ENCODE data around the gene MAP3K10. TPM values are rescaled to one million over a fixed set of nuclear protein-coding genes. Genes with fewer than 3 reads are reported as not detected.

Gene MAP3K10
- total and polyA plus RNA-seq, 8 donors, result 5.9 to 32.8 (median 8.0) TPM

DNA sequence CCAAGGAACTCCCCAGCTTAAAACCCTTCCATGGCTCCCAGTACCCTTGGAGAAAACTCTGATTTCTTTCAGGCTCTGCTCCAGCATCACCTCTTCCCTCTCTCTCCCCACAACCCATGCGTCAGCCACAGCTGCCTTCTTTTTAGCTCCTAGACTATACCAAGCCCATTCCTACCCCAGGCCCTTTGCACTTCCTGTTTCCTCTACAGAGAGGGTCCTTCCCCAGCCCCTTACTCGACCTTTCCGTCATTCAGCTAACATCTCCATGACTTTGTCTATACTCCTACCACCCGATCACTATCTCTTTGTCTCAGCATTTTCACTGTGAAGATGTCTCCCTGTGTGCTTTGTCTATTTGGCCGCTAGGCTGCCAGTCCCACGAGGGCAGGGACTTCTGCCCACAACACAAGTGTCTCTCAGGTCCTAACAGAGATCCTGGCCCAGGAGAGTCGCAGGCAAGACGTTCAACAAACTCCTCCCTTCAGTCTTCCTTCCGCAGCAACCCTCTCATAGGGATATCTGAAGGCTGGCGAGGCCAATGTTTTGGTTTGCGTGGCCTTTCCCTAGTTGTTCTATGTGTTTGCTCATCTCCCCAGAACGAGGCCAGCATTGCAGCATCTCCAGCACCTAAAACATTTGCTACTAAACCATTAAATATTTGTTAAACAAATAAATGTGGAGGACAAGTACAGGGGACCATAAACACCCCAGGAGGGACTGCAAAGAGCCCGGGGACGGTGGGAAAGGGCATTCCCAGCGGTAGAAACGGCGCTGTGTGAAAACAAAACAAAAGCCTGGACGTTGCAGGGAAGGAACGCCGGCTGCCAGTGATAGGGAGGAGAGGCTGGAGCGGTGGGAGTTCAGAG, 34.4 kb downstream of the MAP3K10 start:
- intact Hi-C loops (cut with DNase I), result no loop called here
- Histone ChIP-seq H3K4me1 (peaks cover 0 to 10% (median 7%) of the 10 kb centered on the region in 3 donors), H3K36me3 (no peaks in the 10 kb centered on the region), H3K27me3 (peaks cover 0 to 9% (median 2%) of the 10 kb centered on the region in 4 donors), H3K9me3 (no peaks in the 10 kb centered on the region), H3K4me3 (peak overlapping the region in 1 of 4 donors; percentile 29), H3K27ac (no peak overlapping the region)
- no peak for FAIRE-seq
- ATAC-seq, result no peak
- WGBS, 2 donors, result 24 to 32% methylated on average over 21 of the region's 21 CpGs
- TF ChIP-seq, protein P1, sequence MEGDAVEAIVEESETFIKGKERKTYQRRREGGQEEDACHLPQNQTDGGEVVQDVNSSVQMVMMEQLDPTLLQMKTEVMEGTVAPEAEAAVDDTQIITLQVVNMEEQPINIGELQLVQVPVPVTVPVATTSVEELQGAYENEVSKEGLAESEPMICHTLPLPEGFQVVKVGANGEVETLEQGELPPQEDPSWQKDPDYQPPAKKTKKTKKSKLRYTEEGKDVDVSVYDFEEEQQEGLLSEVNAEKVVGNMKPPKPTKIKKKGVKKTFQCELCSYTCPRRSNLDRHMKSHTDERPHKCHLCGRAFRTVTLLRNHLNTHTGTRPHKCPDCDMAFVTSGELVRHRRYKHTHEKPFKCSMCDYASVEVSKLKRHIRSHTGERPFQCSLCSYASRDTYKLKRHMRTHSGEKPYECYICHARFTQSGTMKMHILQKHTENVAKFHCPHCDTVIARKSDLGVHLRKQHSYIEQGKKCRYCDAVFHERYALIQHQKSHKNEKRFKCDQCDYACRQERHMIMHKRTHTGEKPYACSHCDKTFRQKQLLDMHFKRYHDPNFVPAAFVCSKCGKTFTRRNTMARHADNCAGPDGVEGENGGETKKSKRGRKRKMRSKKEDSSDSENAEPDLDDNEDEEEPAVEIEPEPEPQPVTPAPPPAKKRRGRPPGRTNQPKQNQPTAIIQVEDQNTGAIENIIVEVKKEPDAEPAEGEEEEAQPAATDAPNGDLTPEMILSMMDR (IDR thresholded peaks at IDR 0.05), result no peak
- DNase-seq, result no peak

DNA sequence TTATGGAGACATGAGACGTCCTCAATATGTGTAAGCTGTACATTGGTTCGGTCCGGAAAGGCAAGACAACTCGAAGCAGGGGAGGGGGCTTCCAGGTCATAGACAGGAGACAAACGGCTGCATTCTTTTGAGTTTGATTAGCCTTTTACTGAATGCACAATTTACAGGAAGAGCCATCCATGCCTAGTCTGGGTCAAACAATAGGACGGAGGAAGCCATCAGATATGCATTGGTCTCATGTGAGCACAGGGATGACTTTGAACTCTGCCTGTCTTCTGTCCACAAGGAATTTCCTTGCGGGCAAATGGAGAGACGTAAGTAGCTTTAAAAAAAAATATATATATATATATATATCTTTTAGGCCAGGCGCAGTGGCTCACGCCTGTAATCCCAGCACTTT, 37.1 kb downstream of the MAP3K10 start:
- no peak overlapping the region for H3K27ac ChIP-seq
- WGBS, 2 donors, result 53 to 58% methylated on average over 10 of the region's 10 CpGs
- TF ChIP-seq, protein P1 (IDR thresholded peaks at IDR 0.05), result no peak
- intact Hi-C loops (cut with DNase I), result no loop called here
- H3K27me3 ChIP-seq, result peaks cover 0 to 9% (median 2%) of the 10 kb centered on the region in 4 donors
- DNase-seq (no peak), FAIRE-seq (no peak), ATAC-seq (no peak)
- H3K36me3 ChIP-seq, result peaks cover 0 to 5% (median 0%) of the 10 kb centered on the region in 3 donors
- no peak overlapping the region for H3K4me3 ChIP-seq
- no peaks in the 10 kb centered on the region for H3K9me3 ChIP-seq
- peaks cover 0 to 10% (median 7%) of the 10 kb centered on the region in 3 donors for H3K4me1 ChIP-seq

DNA sequence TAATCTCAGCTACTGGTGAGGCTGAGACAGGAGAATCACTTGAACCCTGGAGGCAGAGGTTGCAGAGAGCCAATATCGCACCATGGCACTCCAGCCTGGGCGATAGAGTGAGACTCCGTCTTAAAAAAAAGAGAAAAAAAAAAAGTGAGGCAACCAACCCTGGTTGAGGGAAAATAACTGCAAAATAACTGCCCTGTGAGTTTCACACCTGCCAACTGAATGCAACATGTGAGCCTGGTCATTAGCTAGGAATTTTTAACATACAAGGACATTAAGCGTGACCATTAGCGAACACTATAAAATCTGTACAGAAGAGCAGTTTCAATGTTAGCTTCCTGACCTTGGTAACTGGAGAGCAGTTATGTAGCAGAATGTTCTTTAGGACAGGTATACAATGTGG, 37.6 kb downstream of the MAP3K10 start:
- no peak for ATAC-seq
- FAIRE-seq, result no peak

DNA sequence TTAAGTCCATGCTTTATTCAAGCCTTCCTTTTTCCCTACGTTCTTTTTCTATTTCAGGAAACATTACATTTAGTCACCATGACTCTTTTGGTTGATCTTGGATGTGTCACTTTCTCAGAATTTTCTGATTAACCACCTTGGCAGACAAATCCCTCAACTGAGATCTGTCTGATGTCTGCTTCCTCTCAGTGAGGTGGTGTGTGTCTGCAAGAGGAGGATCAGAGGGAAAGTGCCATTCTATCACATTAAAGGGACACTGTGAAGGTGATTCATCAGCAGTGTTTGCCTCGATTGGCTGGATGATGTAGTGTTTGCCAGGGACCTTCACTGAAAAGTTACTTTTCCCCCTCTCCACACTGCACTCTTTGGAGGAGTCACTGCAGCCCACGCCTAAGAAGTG, 38.3 kb downstream of the MAP3K10 start:
- Histone ChIP-seq H3K27ac (no peak overlapping the region), H3K9me3 (no peaks in the 10 kb centered on the region), H3K36me3 (peaks cover 0 to 11% (median 0%) of the 10 kb centered on the region in 3 donors), H3K27me3 (peaks cover 0 to 9% (median 2%) of the 10 kb centered on the region in 4 donors), H3K4me3 (no peak overlapping the region), H3K4me1 (peaks cover 0 to 10% (median 7%) of the 10 kb centered on the region in 3 donors)
- DNase-seq (no peak), ATAC-seq (no peak), FAIRE-seq (no peak)
- TF ChIP-seq, protein P1 (IDR thresholded peaks at IDR 0.05), result no peak
- intact Hi-C loops (cut with DNase I), result no loop called here
- 32 to 36% methylated on average over 3 of the region's 3 CpGs for WGBS, 2 donors

More for the DNA sequence above, 37.6 kb downstream of the MAP3K10 start:
- Histone ChIP-seq H3K4me1 (peaks cover 0 to 10% (median 7%) of the 10 kb centered on the region in 3 donors), H3K27me3 (peaks cover 0 to 9% (median 2%) of the 10 kb centered on the region in 4 donors), H3K4me3 (no peak overlapping the region), H3K27ac (no peak overlapping the region), H3K9me3 (no peaks in the 10 kb centered on the region), H3K36me3 (peaks cover 0 to 8% (median 0%) of the 10 kb centered on the region in 3 donors)
- intact Hi-C loops (cut with DNase I), result no loop called here
- no peak for DNase-seq
- 42 to 45% methylated on average over 5 of the region's 5 CpGs for WGBS, 2 donors
- TF ChIP-seq, protein P1 (IDR thresholded peaks at IDR 0.05), result no peak
